Ascending aorta (tissue), 2 donors: ENCODE measurements around the gene LRBA. TPM values are rescaled to one million over a fixed set of nuclear protein-coding genes. Genes with fewer than 3 reads are reported as not detected.

Experiments
- DNase-seq, 2 donors: peaks; one replicate each; pipeline ENCODE4 v3.0.0-alpha.2; 2019; ENCODE audit warnings: low spot score in 2 of 2
- H3K27ac ChIP-seq, 2 donors: fragments of 200-600 bp; sonication (generic); one replicate each; pipeline ENCODE4 v1.5.1; 2016 to 2017; ENCODE audit warnings: mild to moderate bottlenecking in 1 of 2
- H3K27me3 ChIP-seq: fragments of 200-600 bp; sonication (generic); one replicate; pipeline ENCODE4 v1.5.1; 2017
- H3K36me3 ChIP-seq, 2 donors: fragments of 200-600 bp; sonication (generic); one replicate each; pipeline ENCODE4 v1.5.1; 2016
- H3K4me1 ChIP-seq, 2 donors: fragments of 200-600 bp; sonication (generic); one replicate each; pipeline ENCODE4 v1.5.1; 2016 to 2017; ENCODE audit warnings: mild to moderate bottlenecking in 1 of 2
- H3K4me3 ChIP-seq, 2 donors: fragments of 200-600 bp; sonication (generic); one replicate each; pipeline ENCODE4 v1.5.1; 2016 to 2017; ENCODE audit warnings: mild to moderate bottlenecking in 1 of 2
- H3K9me3 ChIP-seq, 2 donors: fragments of 200-600 bp; sonication (generic); one replicate each; pipeline ENCODE4 v1.5.1; 2016
- CTCF ChIP-seq, 3 experiments: fragments of 200-600 bp in 2 of 3; fragments of 450-650 bp in 1 of 3; sonication (generic) in 2 of 3; IDR thresholded peaks; one replicate each; pipeline ENCODE4 v1.5.1; 2016 to 2019; ENCODE audit warnings: antibody characterized with exemption in 3 of 3, mild to moderate bottlenecking in 1 of 3, moderate library complexity in 1 of 3
- intact Hi-C: fragments of 100-400 bp; cut with DNase I; formaldehyde crosslinking; loops from one replicate; pipeline ENCODE4 v1.15.1; 2023
- total RNA-seq: library from RNA; depleted of rRNA; stranded (reverse); fragments of >200 nt; gene quantifications from one replicate; pipeline ENCODE4 v1.1.0, GENCODE V29; 2016

The LRBA gene
- total RNA-seq, 1 donor from 2014 or later = 15.2 TPM

- no peaks in the 10 kb centered on the region for H3K9me3 ChIP-seq
- no peaks in the 10 kb centered on the region for H3K27me3 ChIP-seq
- no peak overlapping the region for H3K27ac ChIP-seq
- no peaks in the 10 kb centered on the region for H3K36me3 ChIP-seq
- no peak overlapping the region for H3K4me3 ChIP-seq
- no peaks in the 10 kb centered on the region for H3K4me1 ChIP-seq
- TF ChIP-seq CTCF (IDR thresholded peaks at IDR 0.05) = no peak
- DNase-seq = no peak
- intact Hi-C loops = no loop called here
Observed at GRCh38 chr4:151046609-151047008, 31.5 kb upstream of the LRBA start.

GRCh38 chr4:151045907-151046306 is 30.8 kb upstream of the LRBA start:
- intact Hi-C loops = no loop called here
- TF ChIP-seq CTCF (IDR thresholded peaks at IDR 0.05) = no peak

GRCh38 chr4:151043803-151044515 is 28.9 kb upstream of the LRBA start:
- DNase-seq = no peak
- intact Hi-C loops = no loop called here

More at GRCh38 chr4:151045907-151046306, 30.8 kb upstream of the LRBA start:
- no peaks in the 10 kb centered on the region for H3K9me3 ChIP-seq
- no peak overlapping the region for H3K27ac ChIP-seq
- no peaks in the 10 kb centered on the region for H3K4me1 ChIP-seq
- H3K4me3 ChIP-seq = no peak overlapping the region
- no peaks in the 10 kb centered on the region for H3K36me3 ChIP-seq
- no peaks in the 10 kb centered on the region for H3K27me3 ChIP-seq
- no peak for DNase-seq

GRCh38 chr4:151039733-151040132 is 24.6 kb upstream of the LRBA start:
- no peaks in the 10 kb centered on the region for H3K9me3 ChIP-seq
- no peaks in the 10 kb centered on the region for H3K4me1 ChIP-seq
- no peak overlapping the region for H3K4me3 ChIP-seq
- intact Hi-C loops = no loop called here
- no peak for DNase-seq
- no peak for TF ChIP-seq CTCF (IDR thresholded peaks at IDR 0.05)
- no peaks in the 10 kb centered on the region for H3K36me3 ChIP-seq
- H3K27me3 ChIP-seq = no peaks in the 10 kb centered on the region
- H3K27ac ChIP-seq = no peak overlapping the region

More at GRCh38 chr4:151043803-151044515, 28.9 kb upstream of the LRBA start:
- Histone ChIP-seq H3K4me1 (no peaks in the 10 kb centered on the region), H3K27me3 (no peaks in the 10 kb centered on the region), H3K9me3 (no peaks in the 10 kb centered on the region), H3K27ac (no peak overlapping the region), H3K4me3 (no peak overlapping the region), H3K36me3 (no peaks in the 10 kb centered on the region)
- TF ChIP-seq CTCF (IDR thresholded peaks at IDR 0.05) = no peak

- H3K27ac ChIP-seq = no peak overlapping the region
- intact Hi-C loops = no loop called here
- no peak for TF ChIP-seq CTCF (IDR thresholded peaks at IDR 0.05)
- H3K27me3 ChIP-seq = no peaks in the 10 kb centered on the region
- H3K9me3 ChIP-seq = no peaks in the 10 kb centered on the region
- H3K4me1 ChIP-seq = no peaks in the 10 kb centered on the region
- no peak for DNase-seq
- no peak overlapping the region for H3K4me3 ChIP-seq
- no peaks in the 10 kb centered on the region for H3K36me3 ChIP-seq
Observed at GRCh38 chr4:151038452-151039157, 23.5 kb upstream of the LRBA start.
